GM04503 (cell line): Measurements from ENCODE around the gene RAB43.
A peak's percentile ranks its signal among the peaks of the same experiment; 100 is the strongest.
"Not testable (repeated sequence)": the region's sequence is repeated elsewhere in the genome, so short reads cannot be mapped to it uniquely, and the experiment has no call there.

Source experiments
- DNase-seq: peaks from one replicate; pipeline ENCODE4 v3.0.0-alpha.2; 2012; ENCODE audit warnings: low read depth

Gene RAB43

DNA sequence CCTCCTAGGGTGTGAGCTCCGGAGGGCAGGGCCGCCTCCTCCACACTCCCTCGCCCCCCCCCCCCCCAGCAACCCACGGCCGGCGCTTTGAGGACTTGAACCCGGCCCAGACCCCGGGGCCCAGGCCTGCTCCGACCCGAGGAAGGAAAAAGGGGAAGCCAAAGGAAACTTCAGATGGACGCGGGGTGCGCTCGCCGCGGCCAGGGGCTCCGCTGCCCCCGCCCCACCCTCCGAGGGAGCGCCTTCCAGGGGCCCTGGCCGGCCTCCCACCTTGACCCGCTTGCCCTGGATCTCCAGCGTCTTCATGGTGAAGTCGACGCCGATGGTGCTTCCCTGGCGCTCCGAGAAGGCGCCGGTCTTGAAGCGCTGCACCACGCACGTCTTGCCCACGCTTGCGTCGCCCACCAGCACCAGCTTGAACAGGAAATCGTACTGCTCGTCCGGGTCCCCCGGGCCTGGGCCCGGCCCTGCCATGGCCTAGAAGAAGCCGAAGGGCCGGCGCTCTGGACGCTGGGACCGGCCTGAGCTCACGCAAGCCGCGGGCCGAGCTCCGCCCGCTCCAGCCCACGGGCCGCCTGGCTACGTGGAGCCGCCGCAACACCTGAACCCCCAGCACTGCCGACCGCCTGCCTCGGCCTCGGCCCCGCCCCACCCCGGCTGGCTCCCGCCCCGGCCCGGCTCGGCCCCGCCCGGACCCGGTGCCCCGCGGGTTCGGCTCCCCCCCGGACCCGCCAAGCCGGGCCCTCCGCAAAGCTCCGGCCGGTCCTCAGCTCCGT is 400 bp downstream of the RAB43 start:
- DNase-seq, result no peak

DNA sequence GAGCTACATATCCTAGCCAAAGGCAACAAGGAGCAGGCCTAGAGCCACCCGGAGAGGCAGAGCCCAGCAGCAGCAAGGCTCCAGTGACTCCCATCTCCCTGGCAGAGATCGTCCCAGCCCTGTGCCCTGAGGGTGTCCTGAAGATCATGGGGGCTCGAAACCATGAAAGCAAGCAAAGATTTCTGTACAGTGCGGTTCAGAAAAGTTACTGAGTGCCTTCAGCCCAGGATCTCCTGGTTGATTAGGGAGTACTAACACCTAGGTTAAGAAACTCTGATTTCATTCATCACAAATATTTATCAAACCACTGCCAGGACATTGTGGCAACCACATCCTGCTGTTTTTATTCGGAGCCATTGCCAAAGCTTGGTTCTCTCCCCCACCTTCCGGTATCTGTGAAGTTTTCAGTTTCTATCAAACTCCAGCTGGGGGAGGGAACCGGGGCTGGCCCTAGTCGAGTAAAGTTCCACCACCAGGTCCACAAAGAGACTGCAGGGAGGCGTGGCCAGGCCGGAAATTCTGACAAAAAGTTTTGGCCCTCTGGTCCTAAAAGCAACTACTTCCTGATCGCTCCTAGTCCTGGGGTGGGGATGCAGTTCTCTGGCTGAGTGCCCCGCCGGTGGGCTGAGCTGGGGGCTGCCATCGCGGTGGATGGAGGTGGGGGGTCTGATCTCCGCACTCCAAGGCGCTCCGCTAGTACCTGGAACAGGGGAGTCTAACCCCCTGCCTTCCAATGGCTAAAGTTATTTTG is 1.2 kb downstream of the RAB43 start:
- DNase-seq, result peak; percentile 77

DNA sequence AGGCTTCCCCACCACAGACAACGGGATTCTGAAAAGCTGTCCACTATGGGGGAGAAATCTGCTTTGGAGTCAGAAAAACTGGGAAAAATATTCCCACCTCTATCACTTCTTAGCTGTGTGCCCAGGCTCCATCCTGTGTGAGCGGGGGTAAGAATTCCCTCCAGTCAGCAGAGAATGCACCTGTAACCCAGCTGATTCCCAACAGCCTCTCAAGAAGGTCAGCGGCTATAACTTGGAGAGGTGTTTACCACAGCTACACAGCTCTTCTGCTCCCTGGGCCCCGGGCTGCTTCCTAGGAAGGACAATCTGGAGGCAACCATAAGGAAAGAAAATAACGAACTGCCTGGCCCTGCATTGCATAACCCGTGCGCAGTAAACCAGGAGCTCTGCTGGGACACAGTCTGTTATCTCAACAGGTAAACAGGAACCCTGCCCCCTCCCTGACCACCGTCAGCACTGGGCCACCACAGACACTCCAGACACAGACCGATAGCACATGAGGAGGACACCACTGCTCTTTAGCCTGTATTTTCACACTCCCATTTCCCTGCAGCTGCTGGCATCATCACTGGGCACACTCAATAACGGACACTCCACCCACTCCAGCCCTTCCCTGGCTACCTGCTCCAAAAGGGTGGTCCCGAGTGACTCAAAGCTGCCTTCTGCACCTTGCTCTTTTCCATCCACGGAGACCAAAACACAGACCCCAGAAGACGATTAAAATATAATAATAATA is 2.1 kb downstream of the RAB43 start:
- DNase-seq, result no peak

DNA sequence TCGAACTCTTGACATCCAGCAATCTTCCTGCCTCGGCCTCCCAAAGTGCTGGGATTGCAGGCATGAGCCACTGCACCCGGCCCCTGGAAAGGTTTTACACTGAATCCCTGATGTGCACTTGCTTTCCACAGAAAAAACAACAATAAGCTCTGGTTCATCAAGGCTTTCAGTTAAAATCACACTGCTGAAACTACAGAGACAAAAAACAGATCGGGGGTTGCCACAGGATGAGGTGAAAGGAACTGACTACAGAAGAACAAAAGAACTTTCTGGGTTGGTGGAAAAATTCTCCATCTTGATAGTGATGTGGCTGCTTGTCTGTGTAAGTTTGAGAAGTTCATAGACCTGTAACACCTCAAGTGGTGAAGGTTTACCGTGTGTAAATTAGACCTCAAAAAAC is 2.9 kb downstream of the RAB43 start:
- no peak for DNase-seq

DNA sequence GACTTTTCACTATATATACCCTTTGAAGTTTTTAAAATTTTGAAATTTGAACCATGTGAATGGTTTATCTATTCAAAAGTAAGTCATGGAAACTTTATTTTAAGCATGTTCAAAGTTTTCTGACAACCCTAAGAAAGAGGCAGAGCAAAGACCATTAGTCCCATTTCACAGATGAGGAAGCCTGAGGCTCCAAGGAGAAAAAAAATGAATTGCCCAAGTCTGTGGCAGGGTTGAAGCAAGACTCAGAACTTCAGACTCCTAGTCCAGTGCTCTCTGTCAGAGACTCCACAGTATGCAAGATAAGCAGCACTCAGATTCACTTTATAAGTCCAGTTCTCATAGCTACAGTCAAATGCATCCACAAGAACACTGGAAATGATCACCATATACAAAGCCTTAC is 4.5 kb downstream of the RAB43 start:
- DNase-seq, result no peak

DNA sequence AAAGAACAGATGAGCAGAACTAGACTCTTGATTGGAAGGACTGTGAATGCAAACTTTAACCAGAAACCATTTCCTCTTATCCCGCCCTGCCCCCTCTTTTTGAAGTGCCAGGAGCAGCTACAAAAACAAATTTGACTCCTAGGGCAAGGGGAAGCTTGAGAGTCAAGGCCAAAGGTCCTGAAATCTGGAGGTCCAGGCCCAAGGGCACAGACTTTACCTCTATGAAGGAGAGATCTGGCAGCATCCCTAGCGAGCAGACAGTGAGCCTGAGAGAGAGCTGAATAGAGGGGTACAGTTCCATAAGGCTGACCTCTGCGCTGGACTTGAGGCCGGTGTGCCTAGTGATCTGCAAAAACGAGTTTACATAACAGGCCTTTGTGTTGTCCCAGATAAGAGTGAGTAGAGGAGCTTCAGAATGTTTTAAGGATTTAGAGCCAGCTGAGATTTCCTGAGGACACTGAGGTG is 5.1 kb downstream of the RAB43 start:
- DNase-seq, result no peak

DNA sequence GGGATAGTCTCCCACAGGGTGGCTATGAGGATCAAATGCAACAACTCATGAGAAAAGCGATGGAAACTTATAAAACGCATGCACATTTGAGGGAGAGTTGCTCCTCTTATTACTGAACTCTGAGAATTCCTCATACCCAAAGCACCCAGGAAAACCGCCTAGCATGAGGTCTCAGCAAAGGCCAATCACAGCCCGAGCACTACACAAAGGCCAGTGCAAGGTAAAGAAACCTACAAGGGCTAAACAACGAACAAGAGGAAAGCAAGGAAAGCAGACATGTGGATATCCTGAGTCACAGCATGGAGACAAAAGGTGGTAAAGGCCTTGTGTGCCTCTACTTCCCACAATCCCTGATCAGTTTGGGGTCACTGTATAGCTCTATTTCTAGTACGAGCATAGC is 7.1 kb downstream of the RAB43 start:
- DNase-seq, result no peak

DNA sequence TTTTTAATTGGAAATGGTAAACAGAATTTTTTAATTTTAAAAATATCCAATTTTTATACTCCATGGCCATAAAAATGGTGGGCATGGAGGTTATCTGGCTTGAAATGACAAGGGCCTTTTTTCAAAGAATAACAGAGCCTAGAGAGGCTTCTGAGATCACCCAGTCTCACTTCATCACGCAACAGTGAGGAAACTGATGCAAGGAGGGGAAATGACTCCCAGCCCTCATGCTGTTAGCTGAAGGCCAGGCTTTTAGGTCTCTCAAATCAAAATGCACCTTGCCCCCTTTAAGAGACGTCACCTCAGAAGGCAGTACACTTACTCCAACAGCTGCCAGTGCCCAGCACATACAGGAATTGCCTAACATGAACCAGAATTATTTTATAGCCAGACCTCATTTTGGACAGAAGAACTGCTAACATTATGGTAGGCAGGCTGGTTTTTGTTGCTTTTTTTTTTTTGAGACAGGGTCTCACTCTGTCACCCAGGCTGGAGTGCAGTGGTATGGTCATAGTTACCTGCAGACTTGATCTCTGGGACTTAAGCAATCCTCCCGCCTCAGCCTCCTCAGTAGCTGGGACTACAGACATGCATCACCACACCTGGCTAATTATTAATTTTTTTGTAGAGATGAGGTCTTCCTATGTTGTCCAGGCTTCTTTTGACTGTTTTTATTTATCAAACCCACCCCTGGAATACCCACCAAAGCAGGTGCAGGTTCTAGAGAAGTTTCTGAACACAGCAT is 9.1 kb downstream of the RAB43 start:
- DNase-seq, result no peak

DNA sequence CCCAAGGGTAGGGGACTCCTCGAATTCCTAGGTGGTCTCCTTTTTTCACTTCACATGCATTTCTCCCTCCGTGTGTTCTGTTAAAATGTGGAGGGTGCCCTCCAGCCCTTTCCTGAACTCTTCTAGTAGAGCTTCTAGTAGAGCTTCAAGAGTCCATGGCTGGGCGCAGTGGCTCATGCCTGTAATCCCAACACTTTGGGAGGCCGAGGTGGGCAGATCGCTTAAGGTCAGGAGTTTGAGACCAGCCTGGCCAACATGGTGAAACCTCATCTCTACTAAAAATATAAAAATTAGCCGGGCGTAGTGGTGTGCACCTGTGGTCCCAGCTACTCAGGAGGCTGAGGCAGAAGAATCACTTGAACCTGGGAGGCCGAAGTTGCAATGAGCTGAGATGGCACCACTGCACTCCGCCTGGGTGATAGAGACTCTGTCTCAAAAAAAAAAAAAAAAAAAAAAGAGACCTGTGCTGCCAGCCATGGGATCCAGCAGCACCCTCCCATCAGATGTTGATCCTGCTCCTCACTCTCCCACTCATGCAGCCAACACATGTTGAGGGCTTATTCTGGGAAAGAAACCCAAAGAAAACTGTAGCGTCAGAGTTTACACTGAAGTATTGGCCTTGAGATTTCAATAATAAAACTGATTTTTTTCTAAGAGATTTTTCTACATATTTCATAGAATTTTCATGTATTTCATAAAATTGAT is 10.4 kb downstream of the RAB43 start:
- DNase-seq, result not testable (repeated sequence)

DNA sequence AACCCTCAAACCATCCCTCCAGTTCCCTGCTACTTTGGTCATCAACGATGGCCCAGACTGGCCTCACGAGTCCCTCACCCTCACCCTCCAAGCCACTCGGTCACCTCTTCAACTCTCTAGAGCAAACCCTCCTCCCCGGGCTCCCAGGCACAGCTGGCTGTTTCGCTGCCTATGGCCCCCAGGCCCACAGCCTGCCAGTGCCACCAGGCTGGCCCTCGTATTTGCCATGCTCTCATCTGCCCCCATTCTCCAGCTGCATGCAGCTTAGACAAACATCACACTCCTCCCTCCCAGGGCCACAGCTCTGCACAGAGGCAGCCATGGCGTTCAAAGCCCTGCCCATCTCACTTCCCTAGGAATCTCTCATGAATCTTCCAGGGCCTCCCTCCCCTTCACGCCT is 13.8 kb downstream of the RAB43 start:
- no peak for DNase-seq

DNA sequence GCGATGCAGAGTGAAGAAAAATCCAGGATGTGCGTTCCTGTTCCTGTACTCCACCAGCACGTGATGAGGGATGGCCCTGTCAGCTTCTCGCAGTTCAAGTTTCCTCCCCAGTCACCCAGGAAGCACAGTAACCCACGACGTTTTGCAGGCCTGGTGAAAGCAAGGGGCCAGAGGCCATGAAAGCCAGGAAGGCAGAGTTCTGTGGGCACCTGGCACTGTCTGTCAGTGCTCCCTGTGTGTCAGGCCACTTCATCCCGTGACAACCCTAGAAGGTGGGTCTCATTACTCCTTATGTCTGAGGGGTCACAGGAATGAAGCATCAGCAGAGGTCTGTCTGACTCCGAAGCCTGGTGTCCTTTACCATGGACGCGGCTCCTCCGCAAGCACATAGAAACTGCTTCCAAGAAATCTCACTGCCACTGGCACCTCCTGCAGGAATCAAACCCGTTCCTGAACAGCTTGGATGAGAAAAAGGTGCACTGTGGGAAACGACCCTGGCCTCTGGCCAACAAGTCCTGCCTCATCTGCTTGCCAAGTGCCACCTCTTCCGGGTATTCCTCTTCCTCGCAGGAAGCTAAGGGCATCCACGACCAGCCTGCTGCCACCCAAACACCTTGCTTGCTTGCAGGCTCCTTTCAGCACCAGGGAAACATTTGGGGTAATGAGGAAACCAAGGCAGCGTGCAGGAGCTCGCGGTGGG is 14.6 kb downstream of the RAB43 start:
- DNase-seq, result no peak

DNA sequence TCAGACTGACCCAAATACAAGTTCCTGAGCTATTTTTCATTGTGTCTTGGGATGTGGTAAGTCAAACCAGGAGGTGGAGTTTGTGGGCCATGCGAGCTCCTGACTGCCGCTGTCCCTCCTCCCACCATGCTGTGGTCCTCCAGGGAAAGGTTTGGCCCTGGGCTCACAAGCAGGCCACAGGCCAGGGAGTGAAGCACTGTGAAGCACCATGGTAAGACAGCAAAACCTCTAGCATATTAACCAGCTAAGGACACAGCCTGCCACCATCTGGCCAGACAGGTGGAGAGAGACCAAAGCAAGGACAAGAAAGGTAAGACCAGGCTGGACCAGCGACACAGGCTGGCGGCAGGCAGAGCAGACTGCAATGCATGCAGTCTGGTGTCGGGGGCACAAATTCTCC is 15.3 kb downstream of the RAB43 start:
- DNase-seq, result no peak

DNA sequence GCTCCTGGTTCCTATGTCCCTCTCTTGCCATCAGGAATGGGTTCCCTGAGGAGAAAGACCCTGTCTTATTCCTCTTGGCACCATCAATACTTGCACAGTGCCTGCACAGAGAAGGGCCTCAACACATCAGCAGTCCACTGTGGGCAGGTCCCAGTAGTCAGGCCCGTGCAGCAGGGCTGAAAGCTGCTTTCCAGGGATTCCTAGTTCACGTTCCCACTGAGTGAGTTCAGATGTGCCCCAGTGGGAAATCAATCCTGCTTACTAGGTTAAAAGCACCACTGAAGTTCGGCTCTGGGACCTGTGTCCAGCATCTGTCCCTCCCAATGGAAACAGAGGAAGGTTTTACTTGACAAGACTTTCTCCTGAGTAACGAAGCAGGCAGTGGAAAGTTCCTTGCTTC is 15.7 kb downstream of the RAB43 start:
- no peak for DNase-seq

DNA sequence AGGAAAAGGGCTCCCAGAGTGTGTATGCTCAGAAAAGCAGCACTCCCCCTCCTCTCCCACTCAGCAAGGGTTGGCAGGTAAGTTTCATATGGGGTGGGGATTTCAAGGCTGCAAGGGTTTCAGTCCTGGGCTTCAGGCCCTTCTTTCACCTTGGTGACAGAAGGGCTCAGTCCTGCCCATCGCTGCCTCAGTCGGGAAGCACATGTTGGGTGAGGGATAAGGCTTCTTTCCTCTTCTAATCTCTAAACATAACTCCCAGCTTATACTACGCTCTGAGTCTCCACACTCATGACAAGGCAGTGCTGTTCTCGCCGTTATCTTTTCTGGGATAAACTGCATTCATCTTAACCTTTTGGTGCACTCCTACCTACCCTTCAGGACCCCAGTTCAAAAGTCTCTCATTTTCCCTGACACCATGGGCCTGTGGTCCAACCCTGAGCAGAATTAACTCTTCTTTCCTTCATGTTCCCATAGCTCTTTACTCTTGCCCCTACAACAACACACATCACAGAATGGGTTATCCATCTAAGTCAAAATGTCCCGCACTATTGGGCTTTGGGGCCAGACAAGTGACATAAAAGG is 17.0 kb downstream of the RAB43 start:
- DNase-seq, result no peak

DNA sequence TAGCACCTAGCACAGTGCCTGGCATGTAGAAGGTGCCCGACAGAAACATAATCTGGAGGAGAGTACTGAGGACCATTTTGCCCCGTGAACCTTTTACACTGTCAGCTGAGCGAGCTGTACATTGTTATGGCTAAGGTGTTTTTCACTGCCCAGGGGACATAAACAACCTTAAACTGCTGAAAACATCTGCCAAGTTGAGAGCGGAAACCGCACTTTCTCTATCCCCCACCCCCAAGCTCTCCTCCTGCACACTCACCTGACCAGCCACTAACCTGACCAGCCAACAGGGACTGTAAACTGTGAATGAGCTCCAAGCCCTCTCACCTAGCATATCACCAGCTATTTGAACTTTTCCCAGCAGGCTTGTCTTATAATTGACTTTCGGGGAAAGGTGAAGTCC is 17.6 kb downstream of the RAB43 start:
- DNase-seq, result no peak

DNA sequence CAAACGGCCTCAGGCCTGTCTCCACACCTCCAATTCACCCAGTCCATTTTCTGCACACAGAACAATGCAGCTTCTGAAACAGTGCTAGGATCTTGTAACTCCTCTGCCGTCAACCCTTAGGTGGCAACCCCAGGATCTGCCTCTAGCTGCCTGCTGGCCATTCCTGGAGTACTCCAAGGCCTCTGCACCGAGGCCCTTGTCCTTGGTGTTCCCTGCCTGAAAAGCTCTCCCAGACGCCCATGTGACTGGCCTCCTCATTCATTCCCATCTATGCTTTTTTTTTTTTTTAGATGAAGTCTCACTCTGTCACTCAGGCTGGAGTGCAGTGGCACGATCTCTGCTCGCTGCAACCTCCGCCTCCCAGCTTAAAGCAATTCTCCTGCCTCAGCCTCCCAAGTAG is 18.3 kb downstream of the RAB43 start:
- DNase-seq, result no peak

DNA sequence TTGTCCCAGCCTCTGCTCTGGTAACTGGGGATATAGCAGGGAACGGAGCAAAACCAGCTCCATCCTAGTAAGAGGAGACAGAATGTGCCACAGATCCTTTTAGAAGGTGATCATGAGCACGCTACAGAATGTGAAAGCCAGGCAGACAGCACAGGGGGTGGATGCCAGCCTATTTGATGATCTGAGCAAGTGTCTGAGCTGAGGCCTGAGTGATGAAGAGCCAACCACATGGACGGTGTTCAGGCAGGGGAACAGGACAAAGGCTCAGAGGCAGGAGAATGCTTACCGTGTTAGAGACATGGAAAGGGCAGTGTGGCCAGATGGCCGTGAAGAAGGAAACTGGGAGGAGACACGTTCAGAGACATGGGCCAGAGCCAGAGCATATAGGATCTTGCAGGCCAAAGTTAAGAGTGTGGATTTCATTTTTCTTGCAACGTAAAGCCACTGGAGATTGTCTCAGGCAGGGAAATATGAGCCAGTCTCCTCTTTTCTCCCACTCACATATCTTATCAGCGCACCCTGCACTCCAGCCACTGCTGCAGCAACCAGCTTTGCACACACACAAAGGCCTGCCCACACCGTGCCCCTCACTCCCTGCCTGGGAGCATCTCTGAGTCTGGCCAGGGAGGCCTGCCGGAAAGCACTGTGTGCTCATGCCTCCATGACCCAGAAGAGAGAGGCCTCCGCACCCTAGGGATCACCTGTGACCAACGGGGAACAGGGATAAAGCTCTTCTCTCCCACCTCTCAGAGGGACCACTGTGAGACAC is 20.1 kb downstream of the RAB43 start:
- no peak for DNase-seq

DNA sequence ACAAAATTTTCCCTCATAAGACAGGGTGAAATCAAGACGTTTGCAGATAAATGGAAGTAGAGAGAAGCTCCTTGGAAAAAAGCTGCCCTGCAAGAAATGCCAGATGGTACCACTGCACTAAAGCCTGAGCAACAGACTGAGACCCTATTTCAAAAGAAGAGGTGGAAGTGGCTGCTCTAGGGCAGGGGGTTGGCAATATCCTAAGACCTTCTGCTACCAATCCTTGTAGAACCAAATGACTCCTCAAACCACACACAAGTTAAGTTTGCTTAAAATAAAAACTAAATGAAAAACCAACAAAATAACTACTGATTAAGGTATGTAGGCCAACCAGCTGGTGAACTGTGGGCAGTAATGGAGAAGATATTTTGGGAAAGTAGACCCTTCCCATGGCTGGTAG is 21.3 kb downstream of the RAB43 start:
- DNase-seq, result no peak

DNA sequence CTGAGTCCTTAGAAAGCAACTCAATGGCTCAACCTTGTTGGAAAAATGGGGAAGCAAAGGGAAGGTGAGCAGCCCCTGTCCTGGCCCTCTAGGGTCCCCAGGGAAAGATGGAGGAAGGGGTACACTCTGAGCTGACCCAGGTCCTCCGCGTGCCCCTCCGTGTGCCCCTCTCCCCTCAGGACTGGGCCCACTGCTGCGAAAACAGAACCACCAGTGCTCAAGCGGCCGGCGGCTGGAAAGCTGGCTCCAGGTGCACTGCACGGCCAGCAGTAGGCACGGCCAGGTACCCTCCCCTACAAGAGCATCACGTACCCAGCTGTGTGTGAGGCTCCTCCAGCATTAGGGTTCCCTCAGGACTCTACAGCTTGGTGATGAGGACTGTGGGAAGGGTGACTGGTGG is 26.3 kb downstream of the RAB43 start:
- DNase-seq, result no peak

DNA sequence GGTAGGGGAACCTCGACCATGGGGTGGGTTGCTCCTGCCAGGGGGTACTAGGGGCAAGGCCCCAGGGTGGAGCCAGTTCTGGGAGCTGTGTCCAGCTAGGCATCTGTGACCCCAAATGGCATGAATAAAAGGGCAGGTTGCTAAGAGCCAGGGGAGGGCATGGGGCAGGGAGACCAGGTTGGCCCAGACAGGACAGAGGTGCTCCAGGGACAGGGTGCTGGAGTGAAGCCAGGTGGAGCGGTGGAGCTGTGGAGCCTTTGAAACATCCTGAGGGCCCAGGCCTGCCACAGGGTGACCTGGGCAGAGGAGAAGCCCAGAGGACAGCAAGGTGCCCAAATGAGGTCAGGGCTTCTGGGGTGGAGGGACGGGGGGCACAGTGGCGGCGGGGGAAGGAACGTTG is 33.3 kb downstream of the RAB43 start:
- not testable (repeated sequence) for DNase-seq
